KOPT-K1 (cell line): ENCODE measurements around the gene GABRP.

ENCODE experiments used
- H3K27ac ChIP-seq: fragments of 200-600 bp; sonication (generic); 2 replicates; pipeline ENCODE4 v1.5.1; 2016; ENCODE audit warnings: antibody characterized with exemption, mild to moderate bottlenecking, low read depth, low read length; ENCODE audit not compliant: poor library complexity, severe bottlenecking
- H3K36me3 ChIP-seq: fragments of 200-600 bp; sonication (generic); 2 replicates; pipeline ENCODE4 v1.5.1; 2017; ENCODE audit warnings: antibody characterized with exemption, mild to moderate bottlenecking, low read length, moderate library complexity; ENCODE audit not compliant: insufficient read depth
- H3K9me3 ChIP-seq: fragments of 200-600 bp; sonication (generic); 2 replicates; pipeline ENCODE4 v1.5.1; 2017; ENCODE audit warnings: antibody characterized with exemption, low read length, mild to moderate bottlenecking; ENCODE audit not compliant: insufficient read depth, poor library complexity, severe bottlenecking

GABRP gene, protein sequence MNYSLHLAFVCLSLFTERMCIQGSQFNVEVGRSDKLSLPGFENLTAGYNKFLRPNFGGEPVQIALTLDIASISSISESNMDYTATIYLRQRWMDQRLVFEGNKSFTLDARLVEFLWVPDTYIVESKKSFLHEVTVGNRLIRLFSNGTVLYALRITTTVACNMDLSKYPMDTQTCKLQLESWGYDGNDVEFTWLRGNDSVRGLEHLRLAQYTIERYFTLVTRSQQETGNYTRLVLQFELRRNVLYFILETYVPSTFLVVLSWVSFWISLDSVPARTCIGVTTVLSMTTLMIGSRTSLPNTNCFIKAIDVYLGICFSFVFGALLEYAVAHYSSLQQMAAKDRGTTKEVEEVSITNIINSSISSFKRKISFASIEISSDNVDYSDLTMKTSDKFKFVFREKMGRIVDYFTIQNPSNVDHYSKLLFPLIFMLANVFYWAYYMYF

DNA sequence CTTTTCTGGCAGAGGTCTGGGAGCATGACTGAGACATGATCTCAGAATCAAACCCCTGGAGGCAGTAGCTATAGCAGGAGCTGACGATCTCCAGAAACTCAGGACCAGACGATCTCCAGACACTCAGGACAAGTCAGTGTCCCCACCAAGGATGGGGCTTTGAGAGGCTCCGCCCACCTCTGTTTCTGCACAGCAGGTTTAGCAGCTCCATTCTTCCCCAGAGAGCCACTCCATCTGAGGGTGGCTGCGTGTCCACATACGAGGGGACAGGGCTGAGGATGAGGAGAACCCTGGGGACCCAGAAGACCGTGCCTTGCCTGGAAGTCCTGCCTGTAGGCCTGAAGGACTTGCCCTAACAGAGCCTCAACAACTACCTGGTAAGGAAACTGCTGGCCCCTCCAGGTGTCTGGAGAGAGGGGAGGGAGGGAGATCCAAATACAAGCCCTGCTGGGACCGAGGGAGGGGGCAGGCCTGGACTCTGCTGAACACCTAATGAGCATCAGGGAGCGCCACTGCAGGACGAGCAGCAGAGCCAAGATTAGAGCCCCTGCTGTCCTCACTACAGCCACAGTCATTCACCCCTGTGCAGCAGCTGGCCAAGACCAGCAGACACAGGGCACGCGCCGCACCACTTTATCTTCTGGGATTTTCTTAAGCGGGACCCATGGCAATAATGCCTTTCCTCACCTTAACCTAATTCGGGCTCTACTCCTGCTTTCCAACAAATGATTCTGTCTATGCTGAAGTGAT is at the start of gene GABRP:
GABRP (plus strand) TSS at position 228 of the 750 bp plus-strand sequence. CDS start 4,891 bp downstream, outside the sequence.
- Histone ChIP-seq H3K27ac (no peak within 1 kb of the TSS), H3K36me3 (no peaks in the 10 kb centered on the region)

DNA sequence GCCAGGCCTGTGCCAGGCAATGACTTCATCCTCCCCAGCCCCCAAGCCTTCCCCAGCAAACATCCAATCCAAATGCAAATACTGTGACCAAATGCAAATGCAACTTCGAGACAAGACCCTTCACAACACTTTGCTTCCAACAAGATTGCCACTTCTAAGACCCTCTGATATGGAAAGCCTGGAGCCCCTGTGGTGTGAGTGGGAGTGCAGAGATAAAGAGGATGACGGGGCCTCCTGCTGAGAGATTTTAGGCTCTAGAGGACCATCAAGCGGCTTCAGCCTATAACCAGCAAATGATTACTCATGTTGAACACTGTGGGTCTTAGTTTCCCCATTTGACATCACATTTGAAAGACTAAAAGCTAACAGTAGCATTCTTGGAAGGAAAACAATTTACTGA is 46.6 kb upstream of the GABRP start:
- Histone ChIP-seq H3K27ac (no peak overlapping the region), H3K9me3 (peaks cover 18% of the 10 kb centered on the region), H3K36me3 (no peaks in the 10 kb centered on the region)

More for the DNA sequence above, at the start of gene GABRP:
- H3K9me3 ChIP-seq, result no peaks in the 10 kb centered on the region

DNA sequence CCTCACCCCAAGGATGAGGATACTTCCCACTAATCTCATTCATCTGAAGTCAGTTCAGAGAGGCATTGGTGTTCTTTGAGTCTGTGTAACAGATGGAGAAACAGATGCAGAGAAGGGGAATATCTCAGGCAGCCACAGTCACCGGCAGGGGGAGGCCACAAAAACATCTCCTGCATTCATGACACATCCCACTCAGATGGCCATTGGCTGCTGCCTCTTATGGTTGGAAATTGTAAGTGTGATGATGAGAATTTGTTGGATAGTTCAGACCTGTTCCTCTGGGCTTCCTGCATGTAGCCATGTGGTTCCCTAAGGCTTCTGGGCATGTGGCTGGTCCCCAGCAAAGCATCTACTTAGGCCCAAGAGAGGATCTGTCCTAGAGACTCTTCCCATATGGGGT is 45.9 kb upstream of the GABRP start:
- H3K27ac ChIP-seq, result no peak overlapping the region
- no peaks in the 10 kb centered on the region for H3K36me3 ChIP-seq
- peaks cover 18% of the 10 kb centered on the region for H3K9me3 ChIP-seq

DNA sequence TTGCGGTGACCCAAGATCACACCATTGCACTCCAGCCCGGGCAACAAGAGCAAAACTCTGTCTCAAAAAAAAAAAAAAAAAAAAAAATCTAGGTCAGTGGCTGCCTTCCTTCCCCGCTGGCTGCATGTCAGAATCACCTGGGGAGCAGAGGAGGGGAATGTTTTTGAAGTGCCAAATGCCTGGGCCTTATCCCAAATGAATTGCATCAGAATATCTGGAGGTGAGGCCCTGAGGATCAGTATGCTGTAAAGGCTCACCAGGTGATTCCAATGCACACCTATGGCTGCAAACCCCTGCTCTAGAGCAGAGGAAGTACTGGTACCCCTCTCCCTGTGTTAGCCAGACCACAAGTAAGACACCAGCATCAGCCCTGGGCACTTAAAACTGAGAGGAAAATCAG is 44.7 kb upstream of the GABRP start:
- peaks cover 18% of the 10 kb centered on the region for H3K9me3 ChIP-seq
- no peak overlapping the region for H3K27ac ChIP-seq

DNA sequence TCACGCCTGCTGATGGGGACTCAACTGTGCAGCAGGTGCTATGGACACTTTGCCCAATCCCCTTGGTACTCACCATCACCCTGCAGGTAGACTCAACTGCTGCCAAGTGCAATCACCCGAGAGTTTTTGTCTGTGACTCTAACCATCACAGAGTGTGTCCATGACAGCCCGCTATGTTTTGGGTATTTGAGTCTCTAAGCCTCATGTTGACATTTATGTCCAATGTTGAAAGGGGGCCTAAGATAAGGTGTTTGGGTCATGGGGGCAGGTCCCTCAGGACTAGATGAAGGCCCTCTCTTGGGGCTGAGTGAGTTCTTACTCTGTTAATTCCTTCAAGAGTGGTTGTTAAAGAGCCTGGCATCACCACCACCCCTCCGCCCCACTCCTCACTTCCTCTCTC is 44.1 kb upstream of the GABRP start:
- no peaks in the 10 kb centered on the region for H3K36me3 ChIP-seq
- H3K9me3 ChIP-seq, result peaks cover 13% of the 10 kb centered on the region
- H3K27ac ChIP-seq, result no peak overlapping the region

More for the DNA sequence above, 44.7 kb upstream of the GABRP start:
- H3K36me3 ChIP-seq, result no peaks in the 10 kb centered on the region

DNA sequence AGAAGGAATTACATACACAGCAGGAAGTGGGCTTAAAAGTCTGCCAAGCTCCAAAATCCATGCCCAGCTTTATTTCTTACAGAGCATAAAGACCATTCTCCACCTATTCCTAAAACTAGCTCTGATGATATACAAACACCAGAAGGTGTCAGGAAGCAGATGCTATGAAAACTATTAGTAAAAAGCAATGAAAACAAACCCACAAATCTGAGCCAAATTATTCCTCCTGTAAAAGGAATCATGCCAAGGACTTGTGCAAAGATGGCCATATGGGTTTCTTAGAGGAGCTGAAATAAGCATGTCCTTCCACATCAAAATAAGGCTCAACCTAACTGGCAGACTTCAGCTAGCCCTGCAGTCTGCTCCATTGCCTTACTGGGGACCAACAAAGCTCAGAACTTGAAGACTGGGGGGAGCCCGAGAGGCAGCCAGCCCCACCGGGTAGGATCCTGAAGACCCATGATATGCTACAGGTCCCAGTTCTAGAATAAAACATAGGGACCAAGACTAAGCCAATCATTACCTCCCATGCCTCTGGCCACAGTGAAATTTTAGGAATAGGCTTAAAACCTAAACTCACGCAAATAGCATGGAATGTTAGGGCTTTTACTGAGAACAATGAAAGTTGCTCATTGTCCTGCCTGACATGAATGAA is 42.8 kb upstream of the GABRP start:
- Histone ChIP-seq H3K9me3 (peaks cover 2% of the 10 kb centered on the region), H3K36me3 (no peaks in the 10 kb centered on the region), H3K27ac (no peak overlapping the region)

DNA sequence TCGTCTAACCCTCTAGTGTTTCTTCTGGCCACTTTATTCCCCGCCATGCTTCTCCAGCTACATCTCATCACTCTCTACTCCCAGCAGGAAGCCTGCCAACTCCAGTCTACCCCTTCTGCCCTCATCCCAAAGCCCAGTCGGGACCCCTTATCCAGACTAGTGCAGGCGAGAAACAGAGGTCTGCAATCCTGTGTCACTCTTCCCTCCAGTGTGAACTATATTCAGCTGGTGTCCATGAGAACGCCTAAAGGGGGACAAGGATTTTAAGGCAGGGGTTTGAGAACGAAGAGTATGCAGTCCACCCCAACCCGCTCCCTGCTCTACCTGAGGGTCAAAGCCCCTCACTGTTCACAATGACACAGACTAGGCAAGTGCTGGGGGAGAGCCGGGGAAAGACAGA is 41.7 kb upstream of the GABRP start:
- Histone ChIP-seq H3K9me3 (no peaks in the 10 kb centered on the region), H3K27ac (no peak overlapping the region), H3K36me3 (no peaks in the 10 kb centered on the region)

DNA sequence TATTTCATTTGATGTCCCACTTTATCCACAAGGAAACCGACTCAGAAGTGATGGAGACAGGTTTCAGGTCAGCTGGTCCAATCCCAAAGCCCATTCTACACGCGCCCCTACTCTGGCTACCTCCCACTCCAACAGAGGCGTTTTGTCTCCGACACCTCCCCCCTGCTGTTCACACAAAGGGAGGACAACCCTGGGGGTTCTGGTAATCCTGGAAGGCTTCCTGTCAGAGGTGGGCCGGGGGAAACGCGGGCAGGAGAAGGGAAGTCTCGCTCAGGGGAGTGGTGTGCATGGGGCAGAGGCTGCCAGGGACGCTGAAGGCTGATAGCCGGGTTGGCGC is 39.7 kb upstream of the GABRP start:
- H3K36me3 ChIP-seq, result no peaks in the 10 kb centered on the region
- no peaks in the 10 kb centered on the region for H3K9me3 ChIP-seq
- no peak overlapping the region for H3K27ac ChIP-seq

DNA sequence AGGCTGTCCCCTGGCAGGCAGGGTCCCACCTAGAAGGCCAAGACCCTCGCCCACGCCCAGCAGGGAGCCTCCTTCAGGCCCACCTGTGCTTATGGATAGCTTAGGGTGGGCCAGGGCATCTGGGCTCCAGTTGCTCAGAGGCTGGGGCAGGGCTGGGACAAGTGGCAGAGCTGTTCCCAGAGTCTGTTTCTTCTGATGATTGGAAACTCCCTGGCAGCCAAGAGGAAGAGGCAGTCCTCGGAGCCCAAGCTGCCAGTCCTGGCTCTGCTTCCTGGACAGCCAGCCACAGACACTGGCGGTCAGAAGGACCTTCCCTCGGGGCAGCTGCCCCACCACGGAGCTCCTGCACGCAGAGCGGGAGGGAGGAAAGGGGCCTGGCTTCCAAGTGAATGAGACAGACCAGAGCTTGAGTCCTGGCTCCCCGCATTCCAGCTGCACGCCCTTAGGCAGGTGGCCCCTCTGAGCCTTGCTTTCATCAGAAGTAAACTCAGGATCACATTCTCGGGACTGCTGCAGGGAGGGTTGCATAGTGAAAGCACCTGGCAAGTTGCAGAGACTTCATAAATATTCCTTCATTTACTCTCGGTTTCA is 37.9 kb upstream of the GABRP start:
- no peak overlapping the region for H3K27ac ChIP-seq
- H3K36me3 ChIP-seq, result no peaks in the 10 kb centered on the region
- H3K9me3 ChIP-seq, result no peaks in the 10 kb centered on the region

DNA sequence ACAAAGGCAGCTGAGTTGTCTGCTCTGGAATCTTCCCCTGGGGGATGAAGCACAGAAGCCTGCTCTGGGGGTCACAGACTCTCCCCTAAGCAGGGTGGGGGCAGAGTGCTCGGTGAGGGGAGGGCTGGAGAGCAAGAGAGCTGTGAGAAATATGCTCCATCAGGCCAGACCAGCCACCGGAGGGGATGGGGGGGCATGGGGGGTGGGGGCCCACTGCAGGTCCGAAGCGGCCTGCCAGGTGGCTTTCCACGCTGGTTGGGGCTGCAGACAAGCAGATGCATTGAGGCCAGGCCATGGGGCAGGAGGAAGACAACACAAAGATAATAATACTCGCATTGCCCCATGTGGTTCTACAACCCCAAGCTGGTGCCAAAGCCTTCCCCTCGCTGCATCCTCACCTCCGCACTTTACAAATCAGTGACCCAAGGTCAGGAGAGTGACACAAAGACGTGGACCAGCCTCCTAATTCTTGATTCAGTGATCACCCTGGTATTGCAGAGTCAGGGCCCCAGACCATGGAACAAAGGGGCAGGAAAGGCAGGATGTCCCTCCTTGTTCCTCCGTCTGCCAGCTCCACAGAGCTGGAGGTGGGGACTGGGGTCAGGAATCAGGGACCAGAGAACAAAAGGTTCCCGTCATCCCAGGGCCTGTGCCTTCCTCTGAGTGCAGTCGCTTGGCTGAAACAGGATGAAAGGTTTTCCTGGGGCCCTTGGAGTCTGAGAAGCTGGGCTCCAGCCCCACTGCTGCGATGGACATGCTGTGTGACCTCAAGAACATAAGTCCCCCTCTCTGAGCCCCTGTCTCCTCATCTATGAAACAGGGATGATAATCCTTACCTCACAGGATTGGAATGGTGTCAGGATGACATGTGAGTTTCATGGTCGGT is 37.2 kb upstream of the GABRP start:
- Histone ChIP-seq H3K36me3 (no peaks in the 10 kb centered on the region), H3K9me3 (no peaks in the 10 kb centered on the region), H3K27ac (no peak overlapping the region)

DNA sequence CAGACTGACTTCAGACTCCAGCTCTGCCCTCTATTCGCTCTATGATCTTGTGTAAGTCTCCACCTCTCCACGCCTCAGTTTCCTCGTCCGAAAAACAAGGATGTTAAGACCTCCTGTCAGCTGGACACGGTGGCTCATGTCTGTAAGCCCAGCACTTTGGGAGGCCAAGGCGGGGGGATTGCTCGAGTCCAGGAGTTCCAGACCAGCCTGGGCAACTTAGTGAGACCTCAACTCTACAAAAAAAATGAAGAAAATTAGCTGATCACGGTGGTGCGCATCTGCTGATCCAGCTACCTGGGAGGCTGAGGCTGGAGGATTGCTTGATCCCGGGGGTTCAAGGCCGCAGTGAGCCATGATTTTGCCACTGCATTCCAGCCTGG is 36.6 kb upstream of the GABRP start:
- Histone ChIP-seq H3K9me3 (no peaks in the 10 kb centered on the region), H3K36me3 (no peaks in the 10 kb centered on the region), H3K27ac (no peak overlapping the region)

DNA sequence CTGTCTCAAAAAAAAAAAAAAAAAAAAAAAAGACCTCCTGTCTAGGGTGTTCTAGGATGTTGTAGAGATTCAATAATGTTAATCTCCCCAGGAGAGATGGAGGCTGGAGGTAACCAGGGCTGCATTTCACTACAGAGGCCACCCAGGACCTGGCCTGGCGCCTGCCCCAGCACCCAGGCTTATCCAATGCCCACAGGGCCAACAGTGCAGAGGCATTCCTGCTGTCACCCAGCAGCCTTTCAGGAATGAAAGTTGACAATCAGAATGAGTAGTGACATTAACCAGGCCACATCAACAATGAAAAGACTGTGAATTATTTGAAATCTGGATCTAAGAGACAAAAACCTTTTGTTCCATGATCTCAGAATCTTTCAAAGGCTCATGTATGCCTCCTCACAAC is 36.2 kb upstream of the GABRP start:
- Histone ChIP-seq H3K36me3 (no peaks in the 10 kb centered on the region), H3K27ac (no peak overlapping the region), H3K9me3 (no peaks in the 10 kb centered on the region)

DNA sequence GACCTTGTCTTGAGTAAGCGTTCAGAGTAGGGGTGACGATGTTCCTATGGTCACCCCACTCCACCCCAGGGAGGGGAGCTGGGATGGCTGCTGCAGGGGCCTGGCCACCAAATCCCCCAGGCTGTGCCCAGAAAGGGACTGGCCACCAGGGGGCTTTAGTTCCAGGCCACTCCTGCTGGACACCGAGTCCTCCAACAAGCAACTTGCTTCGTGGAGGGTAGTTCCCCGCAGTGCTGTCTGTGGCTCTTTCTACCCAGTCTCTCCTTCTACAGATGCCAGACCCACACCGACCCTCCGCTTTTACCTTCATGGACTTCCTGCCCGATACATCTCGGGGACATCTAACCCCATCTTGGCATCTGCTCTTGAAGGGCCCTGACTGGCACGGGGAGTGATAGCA is 35.7 kb upstream of the GABRP start:
- H3K27ac ChIP-seq, result no peak overlapping the region
- H3K36me3 ChIP-seq, result no peaks in the 10 kb centered on the region
- H3K9me3 ChIP-seq, result no peaks in the 10 kb centered on the region

DNA sequence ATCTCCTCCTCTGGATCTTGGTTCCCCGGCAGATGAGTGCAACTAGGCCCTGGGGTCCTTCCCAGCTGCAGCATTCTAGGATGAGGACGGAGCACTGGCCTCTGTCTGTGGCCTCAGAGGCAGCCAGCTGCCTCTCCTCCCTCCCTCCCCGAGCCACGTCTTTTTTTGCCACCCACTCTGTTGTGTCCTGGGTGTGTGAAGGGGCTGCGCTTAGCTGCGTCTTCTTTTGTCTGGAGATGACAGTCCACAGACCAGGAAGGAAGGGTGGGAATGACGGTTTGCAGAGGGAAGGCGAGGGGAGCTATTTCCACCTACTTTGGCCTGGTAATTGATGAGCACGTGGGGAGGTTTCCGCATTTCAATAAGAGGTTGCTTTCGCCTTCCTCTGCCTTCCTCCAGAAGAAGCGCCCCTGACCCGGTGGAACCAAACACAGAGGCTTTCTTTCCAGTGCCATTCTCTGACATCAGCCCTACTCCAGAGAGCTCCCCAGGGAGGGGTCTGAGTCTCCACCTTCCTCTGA is 34.5 kb upstream of the GABRP start:
- no peak overlapping the region for H3K27ac ChIP-seq
- no peaks in the 10 kb centered on the region for H3K9me3 ChIP-seq
- no peaks in the 10 kb centered on the region for H3K36me3 ChIP-seq
